Measurements from ENCODE around the gene GOSR2. TPM values are rescaled to one million over a fixed set of nuclear protein-coding genes. Genes with fewer than 3 reads are reported as not detected.

GOSR2 gene
- total and polyA plus RNA-seq, 2 of the 4 experiments (the other 2 are of a cell fraction): 63.4 to 75.6 TPM

GRCh38 chr17:46974086-46974485, 51.1 kb downstream of the GOSR2 start:
- no peaks in the 10 kb centered on the region for H3K79me1 ChIP-seq (ENCODE audit: low read depth in 1 of 2, low read length in 2 of 2)
- CTCF ChIA-PET: interaction anchor here (0.6 kb wide), 1 partner anchor 89 kb away, joined by 3 read pairs; no protein-coding TSS in a partner anchor
- H4K20me1 ChIP-seq (ENCODE audit: insufficient read depth, low read length): no peaks in the 10 kb centered on the region
- H3K14ac ChIP-seq (replicated peaks; ENCODE audit: low read depth, low read length): no peak overlapping the region
- intact Hi-C loops (cut with micrococcal nuclease) (no loop called here), dilution Hi-C loops (cut with HindIII; ENCODE audit: low sequenced_read_pairs, unreplicated experiment) (no loop called here), in situ Hi-C loops (cut with MboI; ENCODE audit: low sequenced_read_pairs) (no loop called here)
- H2BK5ac ChIP-seq (ENCODE audit: low read depth, low read length, poor library complexity, severe bottlenecking): no peak overlapping the region
- H3K9ac ChIP-seq (ENCODE audit: low read depth, low read length): no peak overlapping the region
- H4K8ac ChIP-seq (ENCODE audit: low read depth in 2 of 2, low read length in 2 of 2): no peak overlapping the region
- TF ChIP-seq ELK1 (IDR thresholded peaks at IDR 0.05; ENCODE audit: borderline replicate concordance, low read depth, low read length) (no peak), RFX5 (IDR thresholded peaks at IDR 0.05; ENCODE audit: low read depth, low read length) (no peak), CEBPB (IDR thresholded peaks at IDR 0.05; ENCODE audit: low read depth, low read length) (no peak), SMC3 (IDR thresholded peaks at IDR 0.05; ENCODE audit: low read depth, low read length) (no peak), USF2 (IDR thresholded peaks at IDR 0.05; ENCODE audit: low read depth, low read length) (no peak), CTCF (conservative IDR thresholded peaks at IDR 0.05; ENCODE audit: low read depth, low read length) (no peak), RCOR1 (IDR thresholded peaks at IDR 0.05; ENCODE audit: insufficient replicate concordance, low read length) (no peak), POLR2A (IDR thresholded peaks at IDR 0.05; ENCODE audit: low read depth, low read length) (no peak), RAD21 (IDR thresholded peaks at IDR 0.05; ENCODE audit: low read length) (no peak), MXI1 (IDR thresholded peaks at IDR 0.05; ENCODE audit: borderline replicate concordance, low read depth, low read length) (no peak), NFE2L2 (IDR thresholded peaks at IDR 0.05; ENCODE audit: low read depth, low read length) (no peak), MAFK (IDR thresholded peaks at IDR 0.05; ENCODE audit: low read depth, low read length) (no peak), MAZ (IDR thresholded peaks at IDR 0.05; ENCODE audit: borderline replicate concordance, low read depth, low read length) (no peak), FOS (IDR thresholded peaks at IDR 0.05; ENCODE audit: low read depth, low read length) (no peak), BHLHE40 (IDR thresholded peaks at IDR 0.05; ENCODE audit: low read depth, low read length) (no peak), CHD1 (IDR thresholded peaks at IDR 0.05; ENCODE audit: low read depth, low read length) (no peak)
- no peak overlapping the region for H3K27ac ChIP-seq (ENCODE audit: insufficient read depth, low read length)
- no peak overlapping the region for H2BK120ac ChIP-seq (ENCODE audit: low read depth, low read length)
- H2BK15ac ChIP-seq (ENCODE audit: low read depth, low read length): no peak overlapping the region
- 80% methylated on average over 1 of the region's 11 CpGs; no CpG with 5 or more reads in 1 of the 2 experiments for WGBS, 2 experiments (ENCODE audit: extremely low coverage in 2 of 2, insufficient read length in 1 of 2)
- no peaks in the 10 kb centered on the region for H3K9me3 ChIP-seq (ENCODE audit: control insufficient read depth, insufficient read depth, low read length)
- peaks cover 51% of the 10 kb centered on the region for H3K27me3 ChIP-seq (ENCODE audit: control insufficient read depth, insufficient read depth, low read length)
- no peak overlapping the region for H3K56ac ChIP-seq (ENCODE audit: extremely low read depth, insufficient read depth, low read length)
- no peaks in the 10 kb centered on the region for H3K36me3 ChIP-seq (ENCODE audit: control insufficient read depth, insufficient read depth, low read length)
- BruUV-seq (replicated peaks): no TSS peak
- POLR2A ChIA-PET (ENCODE audit: unreplicated experiment): no interaction called here
- H3K9me1 ChIP-seq (ENCODE audit: insufficient read depth, low read length): no peaks in the 10 kb centered on the region
- no peak overlapping the region for H2AFZ ChIP-seq (replicated peaks; ENCODE audit: low read length, poor library complexity)
- H3K4ac ChIP-seq (ENCODE audit: low read depth, low read length): no peak overlapping the region
- no peak for DNase-seq
- no peak overlapping the region for H3K23ac ChIP-seq (ENCODE audit: low read depth, low read length)
- H2AK9ac ChIP-seq (replicated peaks; ENCODE audit: low read depth, low read length, poor library complexity): peak overlapping the region; percentile 31
- H4K5ac ChIP-seq (ENCODE audit: low read depth, low read length): no peak overlapping the region
- no peak for ATAC-seq (ENCODE audit: low read depth)
- no peak overlapping the region for H4K91ac ChIP-seq (ENCODE audit: insufficient read depth, low read depth, low read length)
- H3K4me1 ChIP-seq (ENCODE audit: control insufficient read depth, insufficient read depth, low read length): peaks cover 3% of the 10 kb centered on the region
- H3K4me3 ChIP-seq (ENCODE audit: insufficient read depth, low read depth, low read length): no peak overlapping the region
- H3K4me2 ChIP-seq (ENCODE audit: low read depth, low read length): no peak overlapping the region
- no peak overlapping the region for H2BK20ac ChIP-seq (ENCODE audit: low read depth, low read length)
- no peak overlapping the region for H2AK5ac ChIP-seq (ENCODE audit: low read depth, low read length)
- no peak overlapping the region for H3K18ac ChIP-seq (ENCODE audit: low read depth, low read length)
